HUES6 (cell line): ENCODE results near the gene ATP6V0B.

Source experiments
- H3K27ac ChIP-seq: 2 replicates; pipeline ENCODE4 v1.7.0; 2013; ENCODE audit warnings: low read depth, mild to moderate bottlenecking, low read length, inconsistent platforms
- H3K27me3 ChIP-seq: 2 replicates; pipeline ENCODE4 v1.6.1; 2013; ENCODE audit warnings: low read length; ENCODE audit not compliant: control insufficient read depth, insufficient read depth
- H3K36me3 ChIP-seq: 2 replicates; pipeline ENCODE4 v1.6.1; 2013; ENCODE audit warnings: low read length; ENCODE audit not compliant: control insufficient read depth, insufficient read depth
- H3K4me1 ChIP-seq: 2 replicates; pipeline ENCODE4 v1.6.1; 2013; ENCODE audit warnings: low read length; ENCODE audit not compliant: control insufficient read depth, insufficient read depth
- H3K4me3 ChIP-seq: 2 replicates; pipeline ENCODE4 v1.5.1; 2013; ENCODE audit warnings: low read depth, low read length
- H3K9ac ChIP-seq: one replicate; pipeline ENCODE4 v1.6.1; 2013; ENCODE audit warnings: mild to moderate bottlenecking, low read length
- H3K9me3 ChIP-seq: 2 replicates; pipeline ENCODE4 v1.6.1; 2013; ENCODE audit warnings: low read depth, low read length; ENCODE audit not compliant: control insufficient read depth, insufficient read depth

The ATP6V0B gene

GRCh38 chr1:43935711-43936427, 38.9 kb upstream of the ATP6V0B start:
- Histone ChIP-seq H3K4me1 (peaks cover 44% of the 10 kb centered on the region), H3K27ac (no peak overlapping the region), H3K36me3 (no peaks in the 10 kb centered on the region), H3K9me3 (no peaks in the 10 kb centered on the region), H3K27me3 (peaks cover 32% of the 10 kb centered on the region), H3K9ac (peak overlapping the region; percentile 1), H3K4me3 (peak overlapping the region; percentile 57)

GRCh38 chr1:43936431-43937151, 38.2 kb upstream of the ATP6V0B start:
- peaks cover 37% of the 10 kb centered on the region for H3K4me1 ChIP-seq
- H3K9me3 ChIP-seq, result no peaks in the 10 kb centered on the region
- H3K27ac ChIP-seq, result no peak overlapping the region
- peak overlapping the region; percentile 57 for H3K4me3 ChIP-seq
- no peaks in the 10 kb centered on the region for H3K36me3 ChIP-seq
- peaks cover 32% of the 10 kb centered on the region for H3K27me3 ChIP-seq
- no peak overlapping the region for H3K9ac ChIP-seq

- no peaks in the 10 kb centered on the region for H3K9me3 ChIP-seq
- H3K4me1 ChIP-seq, result peaks cover 37% of the 10 kb centered on the region
- H3K9ac ChIP-seq, result no peak overlapping the region
- H3K27me3 ChIP-seq, result peaks cover 27% of the 10 kb centered on the region
- no peaks in the 10 kb centered on the region for H3K36me3 ChIP-seq
- no peak overlapping the region for H3K4me3 ChIP-seq
- no peak overlapping the region for H3K27ac ChIP-seq
Observed at GRCh38 chr1:43937179-43937865, 37.4 kb upstream of the ATP6V0B start.

- peaks cover 28% of the 10 kb centered on the region for H3K4me1 ChIP-seq
- peaks cover 20% of the 10 kb centered on the region; the same call in 1 of the 2 replicates for H3K27me3 ChIP-seq
Observed at GRCh38 chr1:43938383-43938782, 36.4 kb upstream of the ATP6V0B start.

GRCh38 chr1:43938892-43939587, 35.7 kb upstream of the ATP6V0B start:
- peaks cover 24% of the 10 kb centered on the region for H3K4me1 ChIP-seq
- no peak overlapping the region for H3K9ac ChIP-seq
- peaks cover 20% of the 10 kb centered on the region; the same call in 1 of the 2 replicates for H3K27me3 ChIP-seq
- H3K27ac ChIP-seq, result no peak overlapping the region
- no peaks in the 10 kb centered on the region for H3K36me3 ChIP-seq
- H3K4me3 ChIP-seq, result no peak overlapping the region
- H3K9me3 ChIP-seq, result no peaks in the 10 kb centered on the region

More at GRCh38 chr1:43938383-43938782, 36.4 kb upstream of the ATP6V0B start:
- Histone ChIP-seq H3K4me3 (no peak overlapping the region), H3K9ac (no peak overlapping the region), H3K36me3 (no peaks in the 10 kb centered on the region), H3K9me3 (no peaks in the 10 kb centered on the region), H3K27ac (no peak overlapping the region)

GRCh38 chr1:43942411-43942810, 32.3 kb upstream of the ATP6V0B start:
- Histone ChIP-seq H3K27ac (no peak overlapping the region), H3K36me3 (no peaks in the 10 kb centered on the region), H3K9me3 (no peaks in the 10 kb centered on the region), H3K4me3 (no peak overlapping the region), H3K27me3 (peaks cover 6% of the 10 kb centered on the region; the same call in 1 of the 2 replicates), H3K4me1 (peaks cover 11% of the 10 kb centered on the region), H3K9ac (no peak overlapping the region)

GRCh38 chr1:43944860-43945259, 29.9 kb upstream of the ATP6V0B start:
- Histone ChIP-seq H3K4me3 (no peak overlapping the region), H3K4me1 (peaks cover 9% of the 10 kb centered on the region), H3K9ac (no peak overlapping the region), H3K9me3 (no peaks in the 10 kb centered on the region), H3K27ac (no peak overlapping the region), H3K27me3 (0 out of 2 replicates have a peak, but pooled peaks cover 2% of the 10 kb centered on the region), H3K36me3 (peaks cover 4% of the 10 kb centered on the region; the same call in 1 of the 2 replicates)

- H3K4me3 ChIP-seq, result peak overlapping the region; percentile 87
- peak overlapping the region; percentile 99 for H3K9ac ChIP-seq
- H3K9me3 ChIP-seq, result no peaks in the 10 kb centered on the region
- H3K4me1 ChIP-seq, result peaks cover 9% of the 10 kb centered on the region
- peaks cover 12% of the 10 kb centered on the region; the same call in 1 of the 2 replicates for H3K36me3 ChIP-seq
- no peak overlapping the region for H3K27ac ChIP-seq
- H3K27me3 ChIP-seq, result 0 out of 2 replicates have a peak, but pooled peaks cover 2% of the 10 kb centered on the region
Observed at GRCh38 chr1:43945674-43946235, 29.0 kb upstream of the ATP6V0B start.

GRCh38 chr1:43946236-43947060, 28.3 kb upstream of the ATP6V0B start, which contains the start of gene IPO13:
Gene IPO13 (plus strand): TSS chr1:43946950. CDS start chr1:43947601, 651 bp downstream.
- Histone ChIP-seq H3K4me1 (peaks cover 9% of the 10 kb centered on the region), H3K27me3 (0 out of 2 replicates have a peak, but pooled peaks cover 2% of the 10 kb centered on the region), H3K9me3 (no peaks in the 10 kb centered on the region), H3K4me3 (peak within 1 kb of the TSS; percentile 87), H3K36me3 (peaks cover 12% of the 10 kb centered on the region; the same call in 1 of the 2 replicates), H3K9ac (peak within 1 kb of the TSS; percentile 99), H3K27ac (peak within 1 kb of the TSS; percentile 100)
